GM18873 (cell line): ENCODE measurements around the gene ZNF311.

ENCODE experiments used
- ATAC-seq: cut with Tn5 transposase; IDR thresholded peaks from one replicate; pipeline ENCODE4 v1.9.1; 2021; ENCODE audit warnings: mild to moderate bottlenecking, moderate library complexity, moderate number of reproducible peaks; ENCODE audit not compliant: unreplicated experiment, low FRiP score

Gene ZNF311

DNA sequence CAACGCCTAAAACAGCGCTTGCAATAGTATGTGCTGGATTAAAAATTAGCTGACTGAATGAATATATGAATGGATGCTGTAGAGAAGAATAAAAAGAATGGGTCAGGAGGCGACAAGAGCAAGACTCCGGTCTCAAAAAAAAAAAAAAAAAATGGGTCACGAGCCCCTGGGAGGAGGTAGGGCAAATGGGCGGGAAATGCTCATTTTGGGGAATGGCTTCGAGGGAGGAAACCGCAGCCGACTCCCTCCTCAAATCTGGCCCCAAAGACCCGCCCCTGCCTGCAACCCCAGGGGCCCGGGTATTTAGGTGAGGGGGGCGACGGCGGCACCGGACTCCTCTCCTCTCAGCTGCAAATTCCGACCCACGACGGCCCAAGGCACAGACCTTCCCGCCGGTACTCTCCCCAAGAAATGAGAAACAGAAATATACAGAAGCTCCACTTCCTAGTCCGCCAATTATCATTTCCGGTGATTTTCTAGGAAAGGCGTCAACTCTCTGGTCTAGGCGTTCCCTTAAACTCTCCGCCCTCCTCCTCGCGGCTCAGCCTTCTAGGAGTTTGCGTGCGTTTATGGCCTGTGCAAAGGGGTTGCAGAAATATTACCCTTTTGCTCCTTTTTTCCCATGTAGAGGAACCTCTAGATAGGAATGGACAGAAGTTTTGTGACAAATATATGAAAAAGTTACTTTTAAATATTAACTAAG, at the start of gene ZNF311:
Gene ZNF311, minus strand, starts transcription at position 133 of the 703 bp plus-strand sequence. CDS start 1,361 bp downstream, outside the sequence.
- no peak for ATAC-seq

DNA sequence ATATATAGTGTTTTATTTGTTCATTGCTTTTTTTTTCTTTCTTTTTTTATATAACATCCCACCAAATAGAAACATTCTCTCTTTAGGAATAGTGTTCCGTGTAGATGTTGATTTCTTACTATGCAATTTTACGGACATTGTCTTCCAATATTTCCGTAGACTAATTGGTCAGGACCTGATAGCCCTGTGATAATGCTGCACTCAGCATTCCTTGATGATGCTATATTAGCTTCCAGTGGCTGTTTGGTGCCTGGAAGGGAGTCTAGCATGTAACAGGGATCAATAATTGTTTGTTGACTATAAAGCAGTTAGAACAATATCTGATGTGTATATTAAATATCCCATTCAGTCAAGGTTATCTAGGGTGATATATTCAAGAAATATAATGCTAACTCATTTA, 46.6 kb upstream of the ZNF311 start:
- ATAC-seq: no peak

DNA sequence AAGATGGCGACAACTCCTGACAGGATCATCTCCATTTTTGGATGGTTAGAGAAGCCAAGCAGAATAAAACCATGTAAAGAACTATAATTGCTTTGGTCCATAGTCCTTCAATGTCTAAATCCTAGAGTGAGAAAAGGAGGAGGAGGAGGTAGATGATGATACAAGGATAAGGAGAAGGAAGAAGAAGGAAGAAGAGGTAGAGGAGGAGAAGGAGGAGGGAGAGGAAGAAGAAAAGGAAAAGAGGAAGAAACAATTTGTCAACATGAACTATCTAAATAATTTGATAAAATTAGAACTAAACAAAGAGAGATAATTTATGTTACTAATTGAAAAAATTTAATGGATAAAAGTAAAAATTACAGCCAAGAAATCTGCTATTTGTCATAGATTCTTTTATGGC, 40.0 kb upstream of the ZNF311 start, which contains the start of gene OR2W1:
Gene OR2W1, minus strand, starts transcription at position 101 of the 400 bp plus-strand sequence. Its CDS starts 0 bp downstream, at position 101.
- no peak for ATAC-seq

DNA sequence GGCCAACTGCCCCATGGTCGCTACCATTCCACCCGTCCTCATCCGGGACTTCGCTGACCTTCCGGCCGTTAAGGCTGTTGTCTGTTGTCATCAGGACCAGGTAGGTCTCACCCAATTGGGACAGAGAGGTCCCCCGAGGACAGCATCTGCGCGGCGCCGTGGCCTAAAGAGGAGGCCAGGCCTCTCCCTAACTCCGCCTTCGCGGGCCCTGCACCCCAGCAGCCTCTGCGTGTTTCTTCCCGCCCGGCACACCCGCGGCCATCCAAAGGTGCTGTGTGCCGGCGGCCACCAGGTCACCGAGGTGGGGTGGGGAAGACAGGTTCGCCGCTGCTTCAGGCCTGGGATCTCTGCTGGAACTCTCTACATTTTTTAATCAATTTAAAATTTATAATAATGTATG, 30.8 kb upstream of the ZNF311 start:
- ATAC-seq: no peak

DNA sequence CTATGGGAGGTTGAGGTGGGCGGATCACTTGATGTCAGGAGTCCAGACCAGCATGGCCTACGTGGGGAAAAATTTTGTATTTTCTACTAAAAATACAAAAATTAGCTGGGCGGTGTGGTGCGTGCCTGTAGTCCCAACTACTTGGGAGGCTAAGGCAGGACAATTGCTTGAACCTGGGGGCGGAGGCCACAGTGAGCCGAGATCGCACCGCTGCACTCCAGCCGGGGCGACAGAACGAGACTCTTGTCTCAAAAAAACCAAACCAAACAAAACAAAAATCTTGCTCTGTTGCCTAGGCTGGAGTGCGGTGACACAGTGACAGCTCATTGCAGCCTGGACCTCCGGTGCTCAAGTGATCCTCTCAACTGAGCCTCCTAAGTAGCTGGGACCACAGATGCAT, 23.7 kb upstream of the ZNF311 start:
- no peak for ATAC-seq

DNA sequence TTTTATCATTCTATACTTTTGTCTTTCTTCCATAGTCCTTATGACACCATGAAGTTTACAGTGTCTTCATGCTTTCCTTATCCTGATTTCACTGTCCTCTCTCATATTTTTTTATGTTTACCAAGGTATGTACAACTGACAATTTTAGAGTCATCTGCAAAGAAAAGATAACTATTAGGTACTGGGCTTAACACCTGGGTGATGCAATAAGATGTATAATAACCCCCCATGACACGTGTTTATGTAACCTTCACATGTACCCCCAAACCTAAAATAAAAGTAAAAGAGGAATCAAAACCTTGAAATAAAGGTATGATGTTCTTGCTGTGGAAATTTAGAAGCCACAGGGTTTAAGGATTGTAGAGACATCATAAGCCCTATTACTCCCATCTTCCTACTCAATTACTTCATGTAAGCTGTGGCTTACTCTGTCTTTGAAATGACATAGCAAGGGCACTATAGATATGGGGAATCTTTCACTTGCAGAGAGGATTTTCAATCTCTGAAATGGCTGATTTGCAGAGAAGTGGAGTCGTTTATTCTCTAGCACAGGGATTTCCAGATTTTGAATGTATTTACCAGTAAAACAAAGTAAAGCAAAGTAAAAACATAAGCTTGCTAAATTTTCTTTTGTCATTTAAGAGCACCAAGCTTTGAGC, 20.9 kb upstream of the ZNF311 start:
- ATAC-seq: no peak

DNA sequence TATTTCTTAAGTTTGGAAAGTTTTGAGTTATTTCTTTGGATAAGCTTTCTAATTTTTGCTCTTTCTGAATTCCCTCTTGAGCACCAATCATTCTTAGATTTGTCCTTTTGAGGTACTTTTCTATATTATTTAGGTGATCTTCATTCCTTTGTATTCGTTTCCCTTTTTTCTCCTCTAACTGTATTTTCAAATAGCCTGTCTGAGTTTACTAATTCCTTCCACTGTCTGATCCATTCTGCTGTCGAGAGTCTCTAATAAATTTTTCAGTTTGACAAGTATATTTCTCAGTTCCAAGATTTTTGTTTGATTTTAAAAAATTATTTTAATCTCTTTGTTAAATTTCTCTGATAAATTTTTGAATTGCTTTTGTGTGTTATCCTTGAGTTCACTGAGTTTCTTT, 16.3 kb upstream of the ZNF311 start:
- no peak for ATAC-seq

DNA sequence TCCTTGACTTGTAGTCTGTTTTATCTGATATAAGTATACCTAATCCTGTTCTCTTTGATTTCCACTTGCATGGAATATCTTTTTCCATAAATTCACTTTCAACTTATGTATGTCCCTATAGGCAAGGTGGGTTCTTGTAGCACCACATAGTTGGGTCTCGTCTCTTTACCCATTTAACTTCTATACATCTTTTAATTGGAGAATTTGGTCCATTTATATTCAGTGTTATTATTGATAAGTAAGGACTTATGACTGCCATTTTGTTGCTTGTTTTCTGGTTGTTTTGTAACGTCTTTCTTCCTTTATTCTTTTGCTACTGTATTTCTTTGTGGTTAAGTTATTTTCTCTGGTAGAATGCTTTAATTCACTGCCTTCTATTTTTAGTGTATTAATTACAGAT, 14.5 kb upstream of the ZNF311 start:
- ATAC-seq: no peak

DNA sequence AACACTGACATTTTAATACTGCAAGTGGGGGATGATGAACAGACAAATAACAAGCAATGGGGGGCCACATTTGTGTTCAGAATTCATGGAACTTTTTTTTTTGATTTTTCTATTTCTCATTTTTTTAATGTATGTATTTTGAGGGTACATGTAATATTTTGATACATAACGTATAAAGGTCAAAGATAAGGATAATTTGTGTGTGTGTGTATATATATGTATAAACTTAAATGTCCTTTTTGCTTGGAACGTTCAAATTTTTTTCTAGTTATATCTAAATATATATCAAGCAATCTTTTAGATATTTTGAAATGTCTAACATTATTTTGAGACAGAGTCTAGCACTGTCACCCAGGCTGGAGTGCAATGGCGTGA, 12.3 kb upstream of the ZNF311 start:
- no peak for ATAC-seq

DNA sequence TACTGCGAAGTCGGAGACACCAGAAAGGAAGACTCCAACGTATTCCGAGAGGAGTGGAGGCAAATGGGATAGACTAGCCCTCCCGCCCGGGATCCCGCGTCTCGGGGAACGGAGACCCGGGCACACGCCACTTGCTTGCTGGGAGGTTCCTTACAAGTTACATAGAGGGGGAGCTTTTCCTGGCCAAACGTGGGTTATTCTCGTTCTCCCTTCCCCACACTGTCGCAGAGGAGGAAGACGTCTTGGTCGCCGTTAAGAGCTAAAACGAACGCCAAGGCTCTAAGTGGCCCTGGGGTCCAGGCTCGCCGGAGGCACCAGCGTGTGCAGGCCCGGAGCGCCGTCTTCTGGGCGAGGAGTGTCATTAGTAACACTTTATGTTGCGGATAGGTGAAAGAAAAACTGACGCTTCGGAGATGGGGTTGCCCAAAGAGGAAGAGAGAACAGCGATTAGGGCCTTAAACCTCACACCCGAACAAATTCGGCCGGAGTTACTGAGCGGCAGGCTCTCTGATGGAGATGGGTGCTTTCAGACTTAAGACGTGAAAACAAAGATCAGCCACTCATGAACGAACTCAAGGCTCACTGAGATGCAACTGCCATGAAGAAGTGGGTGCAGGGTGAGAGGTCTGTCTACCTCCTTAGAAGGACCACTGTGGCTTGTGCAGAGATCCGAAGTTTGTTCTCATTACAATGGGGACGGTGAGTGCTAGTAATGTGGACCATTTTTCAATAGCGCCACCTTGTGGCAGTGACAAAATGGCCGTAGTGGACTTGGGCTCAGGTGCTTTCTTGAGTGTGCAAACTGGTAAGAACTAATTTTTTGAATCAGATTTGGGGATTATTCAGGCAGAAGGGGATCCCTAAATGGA, 11.7 kb upstream of the ZNF311 start:
- peak; percentile 76 for ATAC-seq

DNA sequence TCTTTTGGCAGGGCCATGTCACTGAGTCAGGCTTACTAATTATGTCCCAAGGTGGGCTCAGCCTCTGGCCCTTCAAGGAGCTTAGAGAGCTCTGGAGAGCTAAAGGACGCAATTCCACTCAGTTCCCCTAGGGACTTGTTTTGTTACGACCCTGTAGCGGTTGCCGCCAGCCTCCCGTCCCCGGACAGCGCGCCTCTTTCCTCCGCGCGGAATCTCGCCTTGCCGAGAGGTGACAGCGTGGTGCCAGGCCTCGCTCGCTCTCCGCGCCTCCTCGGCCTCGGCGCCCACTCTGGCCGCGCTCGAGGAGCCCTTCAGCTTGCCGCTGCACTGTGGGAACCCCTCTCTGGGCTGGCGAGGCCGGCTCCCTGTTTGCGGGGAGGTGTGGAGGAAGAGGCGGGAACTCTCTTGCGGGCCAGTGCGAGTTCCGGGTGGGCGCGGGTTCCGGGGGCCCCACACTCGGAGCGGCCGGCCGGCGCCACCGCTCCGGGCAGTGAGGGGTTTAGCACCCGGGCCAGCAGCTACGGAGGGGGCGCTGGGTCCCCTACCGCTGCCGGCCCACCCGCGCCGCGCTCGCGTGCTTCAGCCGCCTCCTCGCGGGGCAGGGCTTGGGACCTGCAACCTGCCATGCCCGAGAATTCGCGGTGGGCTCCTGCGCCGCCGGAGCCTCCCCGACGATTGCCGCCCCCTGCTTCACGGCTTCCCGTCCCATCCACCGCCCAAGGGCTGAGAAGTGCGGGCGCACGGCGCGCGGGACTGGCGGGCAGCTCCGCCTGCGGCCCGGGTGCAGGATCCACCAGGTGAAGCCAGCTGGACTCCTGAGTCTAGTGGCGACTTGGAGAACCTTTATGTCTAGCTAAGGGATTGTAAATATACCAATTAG, 9.9 kb upstream of the ZNF311 start:
- no peak for ATAC-seq

DNA sequence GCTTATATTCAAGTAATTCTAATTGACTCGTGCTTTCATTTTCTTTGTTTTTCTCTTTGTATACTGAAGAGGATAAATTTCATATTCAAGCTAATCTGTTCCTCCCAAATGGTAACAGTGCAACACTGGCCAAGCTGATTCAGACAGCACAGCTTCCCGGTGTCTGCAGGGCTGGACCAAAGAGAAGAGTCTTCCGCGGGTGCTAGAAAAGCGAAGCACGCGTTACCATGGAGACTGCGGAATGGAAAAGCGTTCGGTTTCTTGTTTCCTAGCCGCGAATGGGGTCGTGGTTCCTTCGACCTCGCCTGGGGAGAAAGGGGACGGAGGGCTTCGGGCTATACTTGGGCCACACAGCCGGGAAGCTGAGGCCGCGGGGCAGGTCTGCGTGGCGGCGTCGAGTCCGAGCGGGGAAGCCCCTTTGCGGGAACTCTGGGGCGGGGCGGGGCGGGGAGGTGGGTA, 6.2 kb upstream of the ZNF311 start:
- no peak for ATAC-seq

DNA sequence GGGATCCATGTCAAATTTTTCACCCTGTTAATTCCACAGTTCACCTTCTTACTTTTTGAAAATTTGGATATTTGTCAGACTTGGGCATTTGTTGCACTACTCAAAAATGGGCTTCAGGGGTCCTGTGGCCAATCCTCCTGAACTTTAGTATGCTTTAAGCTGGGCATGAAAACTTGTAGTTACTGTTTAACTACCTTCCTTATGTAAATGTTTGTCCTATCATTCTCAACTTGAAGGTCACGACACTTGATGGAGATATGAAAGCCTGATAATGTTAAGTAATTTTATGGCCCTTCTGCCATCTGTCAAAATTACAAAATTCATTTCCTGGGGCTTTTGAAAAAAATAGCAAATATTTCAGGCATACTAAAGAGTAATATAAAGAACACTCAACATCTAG, 4.2 kb upstream of the ZNF311 start:
- no peak for ATAC-seq

DNA sequence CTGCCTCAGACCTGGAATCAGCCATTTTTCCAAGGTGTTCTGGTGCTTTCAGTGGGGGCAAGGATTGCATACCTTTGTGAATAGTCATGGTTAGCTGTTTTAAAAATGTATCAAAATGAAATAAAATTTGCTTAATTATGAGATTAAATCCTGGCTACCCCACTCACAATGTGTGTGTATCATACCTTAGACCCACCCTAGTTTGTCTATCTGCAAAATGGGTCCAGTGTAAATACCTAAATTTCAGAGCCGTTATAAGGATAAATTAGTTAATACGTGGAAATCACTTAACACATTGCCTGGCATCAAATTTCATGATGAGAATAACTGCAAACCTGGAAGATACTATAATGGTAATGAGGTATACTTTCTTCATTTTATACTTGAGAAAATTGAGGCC, 3.0 kb upstream of the ZNF311 start:
- ATAC-seq: no peak

DNA sequence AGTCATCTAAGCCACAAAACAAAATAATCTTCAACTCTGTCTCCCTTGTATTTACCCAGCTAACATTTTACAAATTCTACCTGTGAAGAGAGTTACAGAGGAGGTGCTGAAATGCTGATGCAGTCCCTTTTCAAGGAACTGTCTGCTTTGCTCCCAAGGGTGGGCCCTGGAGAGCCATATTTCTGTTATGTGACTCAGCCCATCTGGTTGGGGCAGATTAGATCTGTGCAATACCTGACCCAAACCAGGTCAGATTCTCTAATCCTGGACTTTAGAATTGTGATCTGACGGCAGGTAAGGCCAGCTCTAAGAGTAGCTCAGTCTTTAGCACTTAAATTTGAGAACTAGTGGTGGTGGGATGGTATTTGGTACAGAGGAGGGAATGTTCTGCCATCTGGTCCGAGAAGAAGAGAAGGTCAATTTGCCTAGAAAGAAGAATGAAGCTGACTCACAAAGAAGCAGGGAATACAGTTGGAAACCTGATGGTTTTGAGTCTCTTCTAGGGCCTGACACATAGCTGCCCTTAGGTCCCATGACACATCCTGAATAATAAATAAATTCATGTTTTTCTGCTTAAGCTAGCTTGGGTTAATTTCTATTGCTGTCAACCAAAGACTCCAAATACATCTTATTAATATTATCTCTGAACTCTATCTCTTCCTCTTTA, 8.1 kb downstream of the ZNF311 start:
- no peak for ATAC-seq

DNA sequence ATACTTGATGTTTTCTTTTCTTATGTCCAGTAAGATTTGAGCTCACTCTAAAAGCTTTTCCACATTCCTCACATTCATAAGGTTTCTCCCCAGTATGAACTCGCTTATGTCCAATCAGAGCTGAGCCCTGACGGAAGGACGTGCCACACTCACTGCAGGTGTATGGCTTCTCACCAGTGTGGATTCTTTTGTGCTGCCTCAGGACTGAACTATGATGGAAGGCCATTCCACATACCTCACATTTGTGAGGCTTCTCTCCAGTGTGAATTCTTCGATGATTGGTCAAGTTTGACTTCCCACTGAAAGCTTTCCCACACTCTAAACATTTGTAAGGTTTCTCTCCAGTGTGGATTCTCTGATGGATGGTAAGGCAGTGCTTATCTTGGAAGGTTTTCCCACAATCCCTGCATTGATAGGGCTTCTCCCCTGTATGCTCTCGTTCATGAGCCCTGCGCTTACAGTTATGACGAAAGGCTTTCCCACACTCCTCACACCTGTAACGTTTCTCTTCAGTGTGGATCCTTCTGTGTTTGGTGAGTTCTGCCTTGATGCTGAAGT, 9.9 kb downstream of the ZNF311 start:
- no peak for ATAC-seq

DNA sequence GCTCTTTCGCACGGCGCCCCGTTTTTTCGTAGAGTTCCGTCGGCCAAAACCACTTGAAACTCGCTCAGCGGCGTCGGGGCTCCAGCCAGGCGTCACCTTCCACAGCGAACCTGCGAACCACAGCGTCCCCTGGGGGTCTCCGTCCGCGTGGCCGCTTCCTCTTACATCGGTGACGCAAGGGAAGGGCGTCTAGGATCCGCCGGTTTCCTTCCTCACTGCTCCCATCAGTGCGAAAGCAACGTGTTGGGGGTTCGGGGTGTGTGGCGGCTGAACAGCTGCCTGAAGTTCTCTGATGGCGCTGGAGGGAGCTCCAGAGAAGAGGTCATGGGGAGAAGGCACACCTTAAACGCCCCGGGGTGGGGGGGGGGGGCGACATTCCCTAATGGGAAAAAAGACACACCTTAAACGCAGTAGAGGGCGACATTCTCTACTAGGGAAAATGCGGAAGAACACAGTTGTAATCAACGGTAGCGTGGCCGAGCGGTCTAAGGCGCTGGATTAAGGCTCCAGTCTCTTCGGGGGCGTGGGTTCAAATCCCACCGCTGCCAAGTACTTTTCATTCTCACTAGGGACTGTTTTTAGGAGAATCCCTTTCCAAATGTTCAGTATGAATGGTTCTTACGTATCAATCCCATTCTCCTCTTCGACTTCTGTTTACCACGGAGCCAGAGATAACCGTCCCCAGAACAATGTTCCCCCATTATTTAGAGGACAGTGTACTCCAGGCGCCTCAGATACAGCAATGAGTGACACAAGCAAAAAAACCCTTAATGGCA, 16.4 kb downstream of the ZNF311 start:
- no peak for ATAC-seq

DNA sequence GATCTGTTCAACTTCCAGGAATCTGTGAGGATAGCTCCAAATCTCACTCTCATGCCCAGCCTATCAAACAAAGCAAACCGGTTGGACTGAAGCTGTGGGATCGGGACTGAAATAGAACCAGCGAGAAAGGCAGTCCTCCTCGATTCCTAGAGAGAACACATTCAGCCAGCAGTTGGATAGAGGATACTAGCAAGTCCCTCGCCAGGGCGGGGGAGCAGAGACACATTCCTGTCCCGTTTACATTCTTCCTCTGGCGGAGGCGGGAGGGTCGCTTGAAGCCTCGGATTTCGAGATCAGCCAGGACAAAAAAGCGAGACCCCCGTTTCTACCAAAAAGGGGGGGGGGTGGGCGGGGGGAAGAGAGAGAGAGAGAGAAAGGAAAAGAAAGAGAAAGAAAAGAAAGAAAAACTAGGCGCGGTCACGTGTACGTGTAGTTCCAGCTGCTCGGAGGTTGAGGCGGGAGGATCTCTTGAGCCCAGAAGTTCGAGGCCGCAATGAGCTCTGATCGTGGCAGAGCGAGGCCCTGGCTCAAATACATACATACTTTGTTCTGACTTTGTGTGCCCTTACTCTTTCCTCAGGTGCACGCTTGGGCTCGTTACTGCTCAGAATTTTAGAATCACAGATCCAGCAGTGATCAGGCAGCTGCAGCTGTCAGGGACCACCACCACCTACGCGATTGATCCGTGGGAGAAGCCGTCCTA, 19.5 kb downstream of the ZNF311 start:
- ATAC-seq: no peak
